HepG2 (cell line): ENCODE data around the gene STK24. TPM values are rescaled to one million over a fixed set of nuclear protein-coding genes. Genes with fewer than 3 reads are reported as not detected.

Experiments used
- IRF2 ChIP-seq: IDR thresholded peaks from 2 replicates; pipeline ENCODE4 v1.6.1; 2018; ENCODE audit warnings: missing genetic modification reagents, missing compliant biosample characterization
- MED13 ChIP-seq: sonication (generic); formaldehyde crosslinking; IDR thresholded peaks from 2 replicates; pipeline ENCODE4 v1.5.0; 2020; ENCODE audit warnings: missing genetic modification reagents
- SMAD3 ChIP-seq: sonication (generic); formaldehyde crosslinking; IDR thresholded peaks from 2 replicates; pipeline ENCODE4 v1.4.0; 2020; ENCODE audit warnings: missing genetic modification reagents
- SNAPC4 ChIP-seq: sonication (generic); formaldehyde crosslinking; IDR thresholded peaks from 2 replicates; pipeline ENCODE4 v1.4.0; 2020; ENCODE audit warnings: mild to moderate bottlenecking, missing genetic modification reagents
- U2AF2 ChIP-seq: fragments of 200-400 bp; formaldehyde crosslinking; IDR thresholded peaks from 2 replicates; pipeline ENCODE4 v1.6.1; 2017; ENCODE audit warnings: low read depth, mild to moderate bottlenecking, low read length
- ZNF441 ChIP-seq: sonication (generic); formaldehyde crosslinking; IDR thresholded peaks from 2 replicates; pipeline ENCODE4 v1.7.0; 2021; ENCODE audit warnings: missing genetic modification reagents, borderline replicate concordance
- polyA plus RNA-seq, 8 experiments: library from polyadenylated mRNA; depleted of rRNA in 3 of 8; stranded (reverse) in 7 of 8; unstranded in 1 of 8; fragments of >200 nt; fragmentation: Illumina TruSeq in 4 of 8; extraction: Trizol in 4 of 8; gene quantifications; 2 replicates each; pipeline versions ENCODE4 v1.2.1 to v1.2.3, GENCODE V29; 2011 to 2016; ENCODE audit warnings: low read depth in 4 of 8, missing spikeins in 1 of 8, mixed read lengths in 1 of 8; ENCODE audit not compliant: insufficient read depth in 1 of 8
- total RNA-seq, 5 experiments: library from RNA; depleted of rRNA; stranded (reverse); fragments of >200 nt; fragmentation: Illumina TruSeq; extraction: Trizol; gene quantifications; 2 replicates each; pipeline ENCODE4 v1.2.3, GENCODE V29; 2016; ENCODE audit warnings: low read depth in 1 of 5
- TF ChIP-seq, protein P1 (sequence below): sonication (generic); formaldehyde crosslinking; IDR thresholded peaks from 2 replicates; pipeline ENCODE4 v1.4.0; 2020; ENCODE audit warnings: mild to moderate bottlenecking, missing genetic modification reagents
- TF ChIP-seq, protein P2 (sequence below): sonication (generic); formaldehyde crosslinking; IDR thresholded peaks from 2 replicates; pipeline ENCODE4 v1.8.0; 2022; ENCODE audit warnings: missing genetic modification reagents, mild to moderate bottlenecking, borderline replicate concordance
- TF ChIP-seq, protein P3 (sequence below): sonication (generic); formaldehyde crosslinking; IDR thresholded peaks from 2 replicates; pipeline ENCODE4 v1.4.0; 2020; ENCODE audit warnings: missing genetic modification reagents; ENCODE audit errors: not compliant biosample characterization
- TF ChIP-seq, protein P4 (sequence below): sonication (generic); formaldehyde crosslinking; IDR thresholded peaks from 2 replicates; pipeline ENCODE4 v1.4.0; 2020; ENCODE audit warnings: missing genetic modification reagents
- TF ChIP-seq, protein P5 (sequence below): sonication (generic); formaldehyde crosslinking; conservative IDR thresholded peaks from 2 replicates; pipeline ENCODE4 v1.4.0; 2020; ENCODE audit warnings: missing genetic modification reagents

STK24 gene
- total and polyA plus RNA-seq, 2 of the 13 experiments (the other 11 are each of a cell fraction or from before 2014, with no cell fraction given) = 51.3 to 73.0 TPM

DNA sequence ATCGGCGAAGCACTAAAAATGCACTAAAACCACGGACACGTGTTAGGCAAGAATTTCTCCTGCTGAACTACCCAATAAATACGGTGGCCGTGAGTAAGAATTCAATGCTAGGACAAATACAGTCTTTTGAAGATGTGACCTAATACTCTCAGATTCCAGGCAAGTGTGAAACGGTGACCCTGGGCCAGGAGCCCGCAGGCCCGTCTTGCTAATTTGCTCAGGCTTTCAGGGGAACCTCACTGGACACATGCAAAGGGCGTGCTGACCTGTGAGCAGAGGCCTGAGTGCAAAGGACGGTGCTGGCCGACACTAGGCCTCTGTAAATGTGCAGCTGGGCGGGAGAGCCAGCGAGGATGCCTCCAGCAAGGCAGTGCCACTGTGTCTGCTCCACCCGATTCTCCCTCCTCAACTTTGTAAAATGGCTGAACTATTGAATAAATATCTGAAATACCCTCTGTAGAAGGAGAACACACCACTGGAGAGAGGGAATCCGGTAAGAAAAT, 70.1 kb downstream of the STK24 start (continued):
- TF ChIP-seq SNAPC4 (CRISPR knock-in tag) (no peak), IRF2 (CRISPR knock-in tag) (peak; percentile 86), U2AF2 (no peak), ZNF441 (CRISPR knock-in tag) (peak; percentile 94), MED13 (CRISPR knock-in tag) (no peak; the same call in none of the 2 replicates), SMAD3 (CRISPR knock-in tag) (peak; percentile 96)
- TF ChIP-seq, protein P1, sequence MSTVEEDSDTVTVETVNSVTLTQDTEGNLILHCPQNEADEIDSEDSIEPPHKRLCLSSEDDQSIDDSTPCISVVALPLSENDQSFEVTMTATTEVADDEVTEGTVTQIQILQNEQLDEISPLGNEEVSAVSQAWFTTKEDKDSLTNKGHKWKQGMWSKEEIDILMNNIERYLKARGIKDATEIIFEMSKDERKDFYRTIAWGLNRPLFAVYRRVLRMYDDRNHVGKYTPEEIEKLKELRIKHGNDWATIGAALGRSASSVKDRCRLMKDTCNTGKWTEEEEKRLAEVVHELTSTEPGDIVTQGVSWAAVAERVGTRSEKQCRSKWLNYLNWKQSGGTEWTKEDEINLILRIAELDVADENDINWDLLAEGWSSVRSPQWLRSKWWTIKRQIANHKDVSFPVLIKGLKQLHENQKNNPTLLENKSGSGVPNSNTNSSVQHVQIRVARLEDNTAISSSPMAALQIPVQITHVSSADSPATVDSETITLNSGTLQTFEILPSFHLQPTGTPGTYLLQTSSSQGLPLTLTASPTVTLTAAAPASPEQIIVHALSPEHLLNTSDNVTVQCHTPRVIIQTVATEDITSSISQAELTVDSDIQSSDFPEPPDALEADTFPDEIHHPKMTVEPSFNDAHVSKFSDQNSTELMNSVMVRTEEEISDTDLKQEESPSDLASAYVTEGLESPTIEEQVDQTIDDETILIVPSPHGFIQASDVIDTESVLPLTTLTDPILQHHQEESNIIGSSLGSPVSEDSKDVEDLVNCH (CRISPR knock-in tag) = peak; percentile 68; the same call in 1 of the 2 replicates
- TF ChIP-seq, protein P2, sequence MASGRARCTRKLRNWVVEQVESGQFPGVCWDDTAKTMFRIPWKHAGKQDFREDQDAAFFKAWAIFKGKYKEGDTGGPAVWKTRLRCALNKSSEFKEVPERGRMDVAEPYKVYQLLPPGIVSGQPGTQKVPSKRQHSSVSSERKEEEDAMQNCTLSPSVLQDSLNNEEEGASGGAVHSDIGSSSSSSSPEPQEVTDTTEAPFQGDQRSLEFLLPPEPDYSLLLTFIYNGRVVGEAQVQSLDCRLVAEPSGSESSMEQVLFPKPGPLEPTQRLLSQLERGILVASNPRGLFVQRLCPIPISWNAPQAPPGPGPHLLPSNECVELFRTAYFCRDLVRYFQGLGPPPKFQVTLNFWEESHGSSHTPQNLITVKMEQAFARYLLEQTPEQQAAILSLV (CRISPR knock-in tag) = peak; percentile 96
- TF ChIP-seq, protein P3, sequence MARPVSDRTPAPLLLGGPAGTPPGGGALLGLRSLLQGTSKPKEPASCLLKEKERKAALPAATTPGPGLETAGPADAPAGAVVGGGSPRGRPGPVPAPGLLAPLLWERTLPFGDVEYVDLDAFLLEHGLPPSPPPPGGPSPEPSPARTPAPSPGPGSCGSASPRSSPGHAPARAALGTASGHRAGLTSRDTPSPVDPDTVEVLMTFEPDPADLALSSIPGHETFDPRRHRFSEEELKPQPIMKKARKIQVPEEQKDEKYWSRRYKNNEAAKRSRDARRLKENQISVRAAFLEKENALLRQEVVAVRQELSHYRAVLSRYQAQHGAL (CRISPR knock-in tag) = no peak
- TF ChIP-seq, protein P4, sequence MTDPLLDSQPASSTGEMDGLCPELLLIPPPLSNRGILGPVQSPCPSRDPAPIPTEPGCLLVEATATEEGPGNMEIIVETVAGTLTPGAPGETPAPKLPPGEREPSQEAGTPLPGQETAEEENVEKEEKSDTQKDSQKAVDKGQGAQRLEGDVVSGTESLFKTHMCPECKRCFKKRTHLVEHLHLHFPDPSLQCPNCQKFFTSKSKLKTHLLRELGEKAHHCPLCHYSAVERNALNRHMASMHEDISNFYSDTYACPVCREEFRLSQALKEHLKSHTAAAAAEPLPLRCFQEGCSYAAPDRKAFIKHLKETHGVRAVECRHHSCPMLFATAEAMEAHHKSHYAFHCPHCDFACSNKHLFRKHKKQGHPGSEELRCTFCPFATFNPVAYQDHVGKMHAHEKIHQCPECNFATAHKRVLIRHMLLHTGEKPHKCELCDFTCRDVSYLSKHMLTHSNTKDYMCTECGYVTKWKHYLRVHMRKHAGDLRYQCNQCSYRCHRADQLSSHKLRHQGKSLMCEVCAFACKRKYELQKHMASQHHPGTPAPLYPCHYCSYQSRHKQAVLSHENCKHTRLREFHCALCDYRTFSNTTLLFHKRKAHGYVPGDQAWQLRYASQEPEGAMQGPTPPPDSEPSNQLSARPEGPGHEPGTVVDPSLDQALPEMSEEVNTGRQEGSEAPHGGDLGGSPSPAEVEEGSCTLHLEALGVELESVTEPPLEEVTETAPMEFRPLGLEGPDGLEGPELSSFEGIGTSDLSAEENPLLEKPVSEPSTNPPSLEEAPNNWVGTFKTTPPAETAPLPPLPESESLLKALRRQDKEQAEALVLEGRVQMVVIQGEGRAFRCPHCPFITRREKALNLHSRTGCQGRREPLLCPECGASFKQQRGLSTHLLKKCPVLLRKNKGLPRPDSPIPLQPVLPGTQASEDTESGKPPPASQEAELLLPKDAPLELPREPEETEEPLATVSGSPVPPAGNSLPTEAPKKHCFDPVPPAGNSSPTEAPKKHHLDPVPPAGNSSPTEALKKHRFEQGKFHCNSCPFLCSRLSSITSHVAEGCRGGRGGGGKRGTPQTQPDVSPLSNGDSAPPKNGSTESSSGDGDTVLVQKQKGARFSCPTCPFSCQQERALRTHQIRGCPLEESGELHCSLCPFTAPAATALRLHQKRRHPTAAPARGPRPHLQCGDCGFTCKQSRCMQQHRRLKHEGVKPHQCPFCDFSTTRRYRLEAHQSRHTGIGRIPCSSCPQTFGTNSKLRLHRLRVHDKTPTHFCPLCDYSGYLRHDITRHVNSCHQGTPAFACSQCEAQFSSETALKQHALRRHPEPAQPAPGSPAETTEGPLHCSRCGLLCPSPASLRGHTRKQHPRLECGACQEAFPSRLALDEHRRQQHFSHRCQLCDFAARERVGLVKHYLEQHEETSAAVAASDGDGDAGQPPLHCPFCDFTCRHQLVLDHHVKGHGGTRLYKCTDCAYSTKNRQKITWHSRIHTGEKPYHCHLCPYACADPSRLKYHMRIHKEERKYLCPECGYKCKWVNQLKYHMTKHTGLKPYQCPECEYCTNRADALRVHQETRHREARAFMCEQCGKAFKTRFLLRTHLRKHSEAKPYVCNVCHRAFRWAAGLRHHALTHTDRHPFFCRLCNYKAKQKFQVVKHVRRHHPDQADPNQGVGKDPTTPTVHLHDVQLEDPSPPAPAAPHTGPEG (CRISPR knock-in tag) = peak; percentile 91
- TF ChIP-seq, protein P5, sequence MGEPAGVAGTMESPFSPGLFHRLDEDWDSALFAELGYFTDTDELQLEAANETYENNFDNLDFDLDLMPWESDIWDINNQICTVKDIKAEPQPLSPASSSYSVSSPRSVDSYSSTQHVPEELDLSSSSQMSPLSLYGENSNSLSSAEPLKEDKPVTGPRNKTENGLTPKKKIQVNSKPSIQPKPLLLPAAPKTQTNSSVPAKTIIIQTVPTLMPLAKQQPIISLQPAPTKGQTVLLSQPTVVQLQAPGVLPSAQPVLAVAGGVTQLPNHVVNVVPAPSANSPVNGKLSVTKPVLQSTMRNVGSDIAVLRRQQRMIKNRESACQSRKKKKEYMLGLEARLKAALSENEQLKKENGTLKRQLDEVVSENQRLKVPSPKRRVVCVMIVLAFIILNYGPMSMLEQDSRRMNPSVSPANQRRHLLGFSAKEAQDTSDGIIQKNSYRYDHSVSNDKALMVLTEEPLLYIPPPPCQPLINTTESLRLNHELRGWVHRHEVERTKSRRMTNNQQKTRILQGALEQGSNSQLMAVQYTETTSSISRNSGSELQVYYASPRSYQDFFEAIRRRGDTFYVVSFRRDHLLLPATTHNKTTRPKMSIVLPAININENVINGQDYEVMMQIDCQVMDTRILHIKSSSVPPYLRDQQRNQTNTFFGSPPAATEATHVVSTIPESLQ = 0 out of 2 replicates have a peak, but pooled peaks have one; percentile 82
